HG03571 (cell line): ENCODE measurements around the gene SSBP2.
"Not testable (repeated sequence)": the region's sequence is repeated elsewhere in the genome, so short reads cannot be mapped to it uniquely, and the experiment has no call there.

ENCODE experiments used
- ATAC-seq: cut with Tn5 transposase; IDR thresholded peaks from one replicate; pipeline ENCODE4 v1.9.1; 2021; ENCODE audit not compliant: unreplicated experiment

The SSBP2 gene

GRCh38 chr5:81739291-81739690, 11.6 kb downstream of the SSBP2 start:
- no peak for ATAC-seq

GRCh38 chr5:81729276-81729675, 21.6 kb downstream of the SSBP2 start:
- no peak for ATAC-seq

- ATAC-seq: no peak
Measured at GRCh38 chr5:81728301-81728700, 22.6 kb downstream of the SSBP2 start.

GRCh38 chr5:81726297-81726696, 24.6 kb downstream of the SSBP2 start:
- no peak for ATAC-seq

GRCh38 chr5:81724571-81724970, 26.3 kb downstream of the SSBP2 start:
- no peak for ATAC-seq

- ATAC-seq: no peak
Measured at GRCh38 chr5:81724108-81724507, 26.8 kb downstream of the SSBP2 start.

DNA sequence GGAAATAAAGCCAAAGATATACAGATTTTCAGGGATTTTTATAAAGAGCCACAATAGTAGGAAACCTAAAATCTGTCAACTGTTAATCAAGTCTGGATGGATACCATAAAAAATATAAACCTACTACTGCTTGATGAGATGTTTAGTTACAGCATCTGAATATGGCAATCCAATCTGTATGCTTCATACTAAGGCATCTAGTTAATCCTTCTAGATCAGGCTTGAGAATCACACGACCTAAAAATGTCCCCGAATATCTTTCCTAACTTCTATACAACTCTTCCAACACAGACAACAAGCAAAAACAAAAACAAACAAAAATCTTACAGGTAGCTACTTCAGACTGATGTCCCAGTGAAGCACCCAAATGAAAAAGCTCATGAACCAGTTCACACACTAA, 29.8 kb downstream of the SSBP2 start:
- ATAC-seq: no peak

DNA sequence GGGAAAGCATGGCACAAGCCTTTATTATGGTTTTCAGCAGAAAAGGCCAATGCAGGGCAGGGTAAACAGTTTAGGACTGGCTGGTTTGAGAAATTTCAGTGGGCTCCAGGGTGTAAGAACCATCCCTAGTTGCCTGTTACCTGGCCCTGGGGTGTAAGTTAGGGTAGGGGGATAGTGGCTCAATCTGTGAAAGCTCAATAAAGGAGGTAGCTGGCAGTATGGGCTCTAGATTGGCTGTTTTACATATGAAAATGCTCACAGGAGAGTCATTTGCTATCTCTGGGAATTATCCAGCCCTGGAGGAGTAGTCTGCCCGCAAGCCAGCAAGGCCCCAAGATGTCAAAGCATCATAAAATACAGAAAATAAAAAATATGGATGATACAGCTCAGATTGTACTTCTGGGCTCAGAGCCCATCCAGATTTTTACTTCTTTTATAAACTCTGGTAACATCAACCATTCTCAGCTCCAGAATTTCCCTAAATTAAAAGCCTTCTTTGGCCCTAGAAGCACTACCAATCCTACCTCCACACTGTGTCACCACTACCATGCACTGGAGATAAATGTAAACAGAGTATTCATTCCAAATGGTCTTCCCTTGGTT, 31.1 kb downstream of the SSBP2 start:
- no peak for ATAC-seq

GRCh38 chr5:81718300-81718699, 32.6 kb downstream of the SSBP2 start:
- ATAC-seq: no peak

- ATAC-seq: no peak
Measured at GRCh38 chr5:81717860-81718259, 33.0 kb downstream of the SSBP2 start.

DNA sequence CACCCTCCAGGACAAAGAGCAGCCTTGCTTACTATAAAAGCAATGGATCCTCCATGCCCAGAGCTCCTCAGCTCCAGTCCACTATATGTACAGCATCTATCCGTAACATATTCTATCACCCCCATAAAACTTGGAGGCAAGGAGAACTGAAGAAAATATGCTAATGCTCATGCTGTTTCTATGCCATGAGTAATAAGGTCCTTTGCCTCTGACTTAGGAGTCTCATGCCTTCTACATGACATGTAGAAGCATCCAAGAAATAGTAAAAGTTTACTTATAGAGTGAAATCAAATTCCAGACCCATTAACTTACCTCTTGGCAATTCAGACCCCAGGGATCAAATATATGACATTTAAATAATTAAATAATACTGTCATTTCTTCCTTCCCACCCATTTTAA, 33.7 kb downstream of the SSBP2 start:
- ATAC-seq: no peak

DNA sequence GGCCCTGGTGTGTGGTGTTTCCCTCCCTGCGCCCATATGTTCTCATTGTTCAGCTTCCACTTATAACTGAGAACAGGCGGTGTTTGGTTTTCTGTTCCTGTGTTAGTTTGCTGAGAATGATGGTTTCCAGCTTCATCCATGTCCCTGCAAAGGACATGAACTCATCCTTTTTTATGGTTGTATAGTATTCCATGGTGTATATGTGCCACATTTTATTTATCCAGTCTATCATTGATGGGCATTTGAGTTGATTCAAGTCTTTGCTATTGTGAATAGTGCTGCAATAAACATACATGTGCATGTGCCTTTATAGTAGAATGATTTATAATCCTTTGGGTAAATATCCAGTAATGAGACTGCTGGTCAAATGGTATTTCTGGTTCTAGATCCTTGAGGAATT, 36.8 kb downstream of the SSBP2 start:
- ATAC-seq: not testable (repeated sequence)

- no peak for ATAC-seq
Measured at GRCh38 chr5:81708889-81709288, 42.0 kb downstream of the SSBP2 start.

DNA sequence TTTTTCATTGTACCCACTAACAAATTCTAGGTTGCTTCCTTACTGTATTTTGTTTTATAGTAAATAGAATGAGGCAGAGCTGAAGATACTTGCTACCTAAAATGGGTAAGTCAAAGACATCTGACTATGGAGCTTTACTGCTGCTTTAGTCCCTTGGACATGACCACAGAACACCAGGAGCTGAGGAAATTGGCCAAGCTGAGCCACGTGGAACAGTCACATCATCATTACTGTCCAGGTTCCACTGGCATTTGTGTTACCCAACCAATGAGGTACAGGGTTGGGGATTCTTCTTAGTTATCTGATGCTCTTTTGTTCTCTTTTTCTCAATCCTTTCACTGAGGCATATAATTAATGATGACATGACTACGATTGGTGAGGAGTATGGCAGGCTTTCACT, 47.1 kb downstream of the SSBP2 start:
- no peak for ATAC-seq

DNA sequence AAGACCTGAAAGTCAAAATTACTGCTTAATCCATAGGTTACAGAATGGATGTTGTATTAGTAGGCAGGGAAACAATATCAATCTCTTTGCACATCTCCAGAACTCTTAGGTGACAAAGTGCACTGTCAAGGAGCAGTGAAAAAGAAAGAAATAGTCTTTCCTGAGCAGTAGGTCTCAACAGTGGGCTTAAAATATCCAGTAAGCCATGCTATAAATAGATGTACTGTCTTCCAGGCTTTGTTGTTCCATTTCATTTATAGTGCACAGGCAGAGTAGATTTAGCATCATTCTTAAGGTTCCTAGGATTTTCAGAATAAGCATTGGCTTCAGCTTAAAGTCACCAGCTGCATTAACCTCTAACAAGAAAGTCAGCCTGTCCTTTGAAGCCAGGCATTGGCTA, 50.7 kb downstream of the SSBP2 start:
- ATAC-seq: no peak

DNA sequence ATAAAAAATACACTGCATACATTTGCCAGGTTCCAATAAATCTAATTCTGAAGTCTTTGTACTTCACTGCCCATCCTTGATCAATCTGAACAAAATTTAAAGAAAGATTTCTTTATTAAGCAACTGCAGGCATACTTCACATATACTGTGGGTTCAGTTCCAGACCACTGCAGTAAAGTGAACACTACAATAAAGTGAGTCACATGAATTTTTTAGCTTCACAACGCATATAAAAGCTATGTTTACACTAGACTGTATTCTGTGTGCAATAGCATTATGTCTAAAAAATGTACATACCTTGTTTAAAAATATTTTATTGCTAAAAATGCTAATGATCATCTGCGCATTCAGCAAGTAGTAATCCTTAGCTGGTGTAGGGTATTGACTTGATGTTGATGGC, 52.1 kb downstream of the SSBP2 start:
- no peak for ATAC-seq

DNA sequence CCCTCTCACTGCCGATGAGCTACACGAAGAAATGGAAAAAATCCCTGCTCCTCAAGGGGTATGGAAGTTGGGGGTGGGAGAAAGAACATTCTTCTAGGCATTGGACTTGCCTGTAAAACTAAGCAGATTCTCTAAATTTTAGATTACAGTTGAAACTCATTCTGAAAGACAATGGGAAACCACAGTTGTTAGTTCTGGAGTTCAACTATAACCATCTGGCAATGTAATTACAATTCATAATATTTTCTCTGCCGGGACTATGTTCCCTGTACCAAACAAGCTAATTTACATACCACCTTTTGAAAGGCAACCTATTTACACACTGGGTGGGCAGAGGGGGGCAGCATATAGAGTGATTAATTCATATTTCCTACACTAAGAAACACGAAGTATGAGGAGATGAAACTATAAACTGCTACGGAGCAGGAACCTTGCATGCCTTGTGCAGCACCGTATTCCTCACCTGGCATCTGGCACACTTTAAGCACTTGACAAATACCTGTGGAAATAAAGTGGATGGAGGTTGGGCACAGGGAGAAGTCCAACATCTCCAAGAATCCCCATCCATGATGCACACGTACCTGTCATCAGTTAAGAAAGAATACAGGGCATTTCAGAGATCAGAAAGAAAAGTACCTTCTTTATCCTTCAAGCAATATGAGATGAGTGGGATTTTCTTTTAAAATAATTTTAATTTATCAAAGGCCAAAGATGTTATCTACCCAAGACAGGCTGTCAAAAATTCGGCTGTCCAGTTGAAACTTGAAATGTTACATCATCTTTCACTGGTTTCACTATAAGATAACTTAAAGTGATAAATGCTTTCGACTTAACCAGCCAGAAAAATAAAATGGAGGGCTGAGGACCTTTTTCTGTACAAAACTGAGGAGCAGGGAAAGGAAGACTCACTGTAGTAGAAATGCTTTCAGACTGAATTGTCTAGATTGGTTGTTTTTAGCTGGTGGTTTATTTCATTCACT, 54.2 kb downstream of the SSBP2 start:
- ATAC-seq: no peak

GRCh38 chr5:81694726-81695125, 56.2 kb downstream of the SSBP2 start:
- no peak for ATAC-seq

DNA sequence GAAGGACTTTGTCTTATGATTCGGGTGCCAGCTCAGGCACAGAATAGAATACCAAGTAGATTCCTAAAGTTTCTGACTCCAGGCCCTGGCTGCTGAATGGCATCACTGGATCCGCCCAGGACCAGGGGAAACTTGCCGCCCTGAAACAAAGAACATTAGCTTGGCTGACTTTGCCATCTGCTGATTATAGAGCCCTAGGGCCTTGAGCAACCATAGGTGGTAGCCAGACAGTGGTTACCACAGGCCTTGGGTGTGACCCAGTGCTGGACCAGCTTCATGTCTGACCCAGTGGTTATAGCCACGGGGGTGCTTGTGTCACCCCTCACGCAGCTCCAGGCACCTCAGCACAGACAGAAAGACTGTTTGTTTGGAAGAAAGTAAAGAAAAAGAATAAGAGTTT, 62.7 kb downstream of the SSBP2 start:
- no peak for ATAC-seq

- no peak for ATAC-seq
Measured at GRCh38 chr5:81687292-81687691, 63.6 kb downstream of the SSBP2 start.

DNA sequence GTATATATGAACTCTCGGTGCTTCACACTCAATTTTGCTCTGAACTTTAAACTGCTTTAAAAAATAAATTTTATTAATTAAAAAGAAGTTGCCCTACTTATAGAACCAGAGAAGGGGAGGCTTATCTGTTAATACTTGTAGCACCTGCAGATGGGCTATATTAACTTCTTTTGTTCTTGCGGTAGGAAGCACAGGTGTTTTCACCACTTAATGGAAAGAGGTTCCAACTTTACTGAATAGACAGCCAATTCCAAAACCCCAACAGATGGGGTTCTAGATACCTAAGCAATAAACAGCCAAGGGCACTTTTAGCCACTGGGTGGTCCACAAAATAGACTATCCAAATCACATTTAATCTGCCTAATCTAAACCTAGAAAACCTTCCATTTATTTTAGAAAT, 65.4 kb downstream of the SSBP2 start:
- ATAC-seq: no peak

- no peak for ATAC-seq
Measured at GRCh38 chr5:81679885-81680284, 71.0 kb downstream of the SSBP2 start.
